Measurements from ENCODE around the gene ZNF502.

The ZNF502 gene

DNA sequence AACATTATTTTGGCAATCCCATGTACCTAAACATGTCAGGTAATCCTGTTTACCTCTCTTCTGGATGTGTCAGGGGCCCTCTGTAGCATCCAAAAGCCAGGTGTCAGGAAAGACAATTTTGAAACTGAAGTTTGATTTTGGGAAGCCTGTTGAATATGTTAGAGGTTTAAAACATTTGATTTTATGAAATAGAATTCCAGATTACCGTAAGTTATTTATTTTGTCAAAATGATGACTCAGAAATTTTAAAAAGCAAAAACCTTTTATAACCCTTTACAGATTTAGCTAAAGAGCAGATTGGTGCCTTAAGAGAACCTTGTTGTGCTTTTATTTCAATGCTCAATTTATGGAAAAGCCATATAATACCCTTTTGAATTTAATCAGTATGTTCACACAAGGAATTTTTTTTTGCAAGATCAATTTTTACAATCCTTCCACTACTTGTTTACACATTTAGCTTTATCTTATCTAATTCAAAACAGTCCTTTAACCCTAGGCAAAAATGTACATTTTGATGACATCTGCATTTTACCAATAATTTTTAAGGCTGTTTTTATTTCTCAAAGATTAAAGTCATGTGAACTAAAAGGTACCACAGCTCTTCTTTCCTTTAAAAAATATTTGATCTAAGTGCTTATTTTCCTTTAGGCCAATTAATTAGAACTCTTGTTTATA, 59.1 kb downstream of the ZNF502 start:
- no peak for DNase-seq

DNA sequence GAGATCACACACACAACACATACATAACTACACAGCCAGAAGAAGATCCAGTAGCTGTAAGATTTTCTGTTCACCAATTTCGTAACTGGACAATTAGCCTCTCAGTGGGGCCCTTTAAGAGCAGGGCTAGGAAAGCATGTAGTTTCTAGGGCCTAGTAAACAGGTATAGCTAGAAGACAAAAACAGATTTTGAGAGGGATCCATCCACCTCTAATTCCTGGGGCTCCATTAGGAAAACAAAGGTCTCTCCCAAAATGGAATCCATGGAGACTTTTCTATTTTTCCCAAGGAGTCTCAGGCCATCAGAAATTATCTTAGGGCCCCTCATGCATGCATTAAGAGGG, 59.6 kb downstream of the ZNF502 start:
- DNase-seq, result no peak
